GM19463 (cell line): ENCODE results near the gene CNGA1.
"Not testable (repeated sequence)": the region's sequence is repeated elsewhere in the genome, so short reads cannot be mapped to it uniquely, and the experiment has no call there.

ENCODE experiments used
- ATAC-seq: cut with Tn5 transposase; IDR thresholded peaks from one replicate; pipeline ENCODE4 v1.9.1; 2021; ENCODE audit warnings: mild to moderate bottlenecking, moderate library complexity; ENCODE audit not compliant: unreplicated experiment

Gene CNGA1

DNA sequence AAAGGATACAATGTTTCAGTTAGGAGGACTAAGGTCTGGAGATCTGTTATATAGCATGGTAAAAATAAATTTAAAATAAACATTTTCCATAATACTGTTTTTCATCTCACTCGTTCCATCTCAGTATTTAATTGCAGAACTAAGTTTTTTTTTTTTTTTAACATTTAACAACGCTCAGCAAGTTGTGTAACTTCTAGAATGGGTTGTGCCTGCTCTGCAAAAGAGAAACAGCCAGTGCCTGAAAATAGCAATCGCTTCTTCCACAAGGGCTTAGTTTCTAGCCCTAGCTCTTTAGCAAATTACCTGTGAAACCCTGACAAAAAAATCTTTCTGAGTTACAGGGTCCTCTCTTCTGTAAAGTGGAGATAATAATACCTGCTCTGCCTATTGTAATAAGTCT lies 41.9 kb downstream of the CNGA1 start:
- no peak for ATAC-seq

DNA sequence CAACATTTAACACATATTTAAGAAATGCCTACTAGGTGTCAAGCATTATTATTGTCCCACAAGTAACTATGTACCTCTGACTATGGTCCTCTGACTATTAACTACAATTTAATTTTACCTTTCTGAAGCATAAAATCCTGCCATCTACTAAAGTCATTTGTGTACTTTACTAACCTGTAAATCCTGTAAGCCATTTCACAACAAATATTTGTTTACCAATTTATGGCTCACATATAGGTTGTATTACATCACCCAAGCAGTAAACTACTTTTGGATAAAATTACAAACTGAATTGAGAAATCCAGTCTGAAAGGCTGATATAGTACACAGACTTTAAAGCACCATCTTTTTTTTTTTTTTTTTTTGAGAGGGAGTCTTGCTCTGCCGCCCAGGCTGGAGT lies 43.8 kb downstream of the CNGA1 start:
- no peak for ATAC-seq

DNA sequence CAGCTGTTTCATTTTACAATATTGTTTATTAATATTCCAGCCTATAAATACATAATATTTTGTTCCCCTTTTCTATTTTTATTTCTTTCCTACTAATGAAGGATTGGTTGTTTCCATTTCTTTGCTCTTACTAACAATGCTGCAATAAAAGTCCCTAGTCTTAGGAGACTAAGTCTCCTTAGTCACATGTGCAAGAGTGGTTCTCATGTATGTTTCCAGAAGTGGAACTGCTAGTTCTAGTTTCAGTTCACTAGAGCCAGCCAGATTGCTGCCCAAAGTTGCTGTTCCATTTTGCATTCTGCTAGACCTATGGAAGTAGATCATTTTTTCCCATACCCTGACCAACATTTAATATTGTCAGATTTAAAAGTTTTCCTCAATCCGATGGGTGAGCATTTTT lies 44.3 kb downstream of the CNGA1 start:
- ATAC-seq: peak; percentile 89

DNA sequence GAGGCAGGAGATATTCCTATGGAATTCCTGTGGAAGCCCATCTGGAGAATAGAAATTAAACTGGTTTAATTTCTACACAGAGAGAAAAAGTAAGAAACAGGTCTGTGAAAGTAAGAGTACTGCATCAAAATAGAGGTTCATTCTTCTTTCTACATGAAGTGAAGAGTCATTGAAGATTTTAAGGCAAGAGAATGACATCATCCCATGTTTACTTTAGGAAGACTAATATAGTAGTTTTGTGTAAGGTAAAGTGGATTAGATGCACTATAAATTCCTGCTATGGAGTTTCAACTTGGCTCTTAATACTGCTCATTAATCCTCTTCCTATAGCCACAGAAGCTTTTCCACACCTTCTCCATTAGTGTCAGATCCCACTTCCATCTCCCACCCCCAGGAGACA lies 47.6 kb downstream of the CNGA1 start:
- ATAC-seq: no peak

DNA sequence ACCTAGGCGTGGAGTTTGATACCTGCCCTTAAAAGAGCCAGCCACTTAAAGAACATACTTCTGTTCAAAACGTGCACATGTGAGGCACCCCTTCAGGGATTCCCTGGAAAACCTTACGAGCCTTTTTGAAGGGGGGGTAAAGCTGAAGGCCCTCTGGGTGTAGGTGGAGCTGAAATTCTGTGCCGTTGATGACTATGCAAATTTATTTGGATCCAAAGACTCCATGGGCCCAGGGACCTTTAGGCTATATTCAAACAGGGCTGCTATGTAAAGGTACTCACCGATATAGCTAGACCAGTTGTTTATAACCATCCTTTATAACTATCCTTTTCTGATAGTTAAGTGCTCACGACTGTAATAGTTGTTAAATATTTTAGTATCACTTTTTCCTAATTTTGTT lies 61.8 kb downstream of the CNGA1 start:
- no peak for ATAC-seq

DNA sequence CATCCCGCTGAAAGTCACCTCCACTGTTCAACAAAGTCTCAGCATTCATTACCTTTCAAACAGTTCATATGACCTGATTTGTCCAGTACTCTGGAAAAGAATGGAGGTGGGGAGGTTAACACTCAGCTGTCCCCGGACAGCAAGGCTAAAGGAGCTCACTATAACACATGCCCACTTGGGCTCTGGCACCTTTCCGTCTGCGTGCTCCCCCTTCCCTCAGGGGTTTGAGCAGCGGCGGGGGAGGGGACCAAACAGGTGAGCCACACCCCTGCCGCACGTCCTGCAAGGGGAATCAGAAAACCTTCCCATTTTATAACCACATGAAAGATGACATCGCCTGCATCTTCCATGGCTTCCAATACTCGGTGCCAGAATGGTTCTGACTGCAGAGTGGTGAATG lies 62.2 kb downstream of the CNGA1 start:
- no peak for ATAC-seq

DNA sequence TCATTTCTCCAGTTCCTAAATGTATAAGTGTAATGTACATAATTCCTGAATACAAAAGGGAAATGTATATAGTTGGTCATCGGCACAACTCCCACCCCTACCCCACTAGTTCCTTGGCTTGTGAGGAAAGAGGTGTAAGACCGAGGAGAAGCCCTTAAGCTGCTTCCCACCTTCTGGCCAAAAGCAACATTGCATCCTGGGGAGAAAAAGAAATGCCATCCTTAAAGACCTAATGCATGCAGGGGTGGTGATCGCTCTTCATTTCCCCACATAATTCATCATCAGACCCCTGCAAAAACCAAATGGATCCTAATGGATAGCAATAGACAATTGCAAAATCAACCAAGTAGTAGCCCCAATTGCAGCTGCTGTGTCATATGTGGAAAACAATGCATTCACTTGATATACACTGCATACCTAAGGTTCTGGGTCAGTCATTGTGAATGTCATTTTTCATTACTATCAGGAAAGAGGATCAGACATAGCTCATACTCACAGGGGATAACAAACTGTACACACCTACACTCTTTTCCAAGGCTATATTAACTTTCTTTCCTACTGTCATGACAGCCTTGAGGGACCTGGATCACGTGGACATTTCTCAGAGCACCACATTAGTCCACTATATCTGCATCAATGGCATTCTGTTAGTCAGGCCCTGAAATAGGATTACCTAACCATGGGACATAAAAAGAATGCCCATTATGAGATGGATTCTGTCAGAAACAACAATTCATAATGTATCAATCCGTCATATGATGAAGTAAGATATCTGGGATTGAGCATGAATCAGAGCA lies 70.4 kb downstream of the CNGA1 start:
- ATAC-seq: no peak

DNA sequence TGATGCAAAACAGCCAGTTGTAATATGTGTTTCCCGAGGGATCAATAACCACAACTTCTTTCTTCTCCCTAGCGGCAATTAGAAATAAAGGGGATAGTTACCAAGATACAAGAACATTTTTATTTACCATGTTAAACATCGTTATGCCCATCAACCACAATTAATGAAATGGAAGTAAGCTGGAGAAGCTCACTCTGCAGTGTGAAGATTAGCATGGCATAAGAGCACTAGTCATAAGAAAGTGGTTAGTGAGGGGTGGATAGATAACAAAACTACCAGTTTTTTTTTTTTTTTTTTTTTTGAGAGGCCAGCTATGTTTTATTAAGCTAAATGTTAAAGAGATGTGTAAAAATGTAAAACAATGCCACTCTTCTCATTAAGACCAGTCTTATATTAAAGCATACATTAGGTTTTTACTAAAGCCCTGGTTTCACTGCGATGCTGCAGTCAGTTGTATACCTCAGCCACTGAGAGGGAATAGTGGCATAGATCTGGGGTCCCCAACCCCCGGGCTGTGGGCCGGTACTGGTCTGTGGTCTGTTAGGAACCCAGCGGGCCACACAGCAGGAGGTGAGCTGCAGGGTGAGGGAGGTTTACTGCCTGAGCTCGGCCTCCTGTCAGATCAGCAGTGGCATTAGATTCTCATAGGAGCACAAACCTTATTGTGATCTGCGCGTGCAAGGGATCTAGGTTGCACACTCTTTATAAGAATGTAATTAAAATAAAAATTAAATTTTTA lies 74.2 kb downstream of the CNGA1 start:
- no peak for ATAC-seq

DNA sequence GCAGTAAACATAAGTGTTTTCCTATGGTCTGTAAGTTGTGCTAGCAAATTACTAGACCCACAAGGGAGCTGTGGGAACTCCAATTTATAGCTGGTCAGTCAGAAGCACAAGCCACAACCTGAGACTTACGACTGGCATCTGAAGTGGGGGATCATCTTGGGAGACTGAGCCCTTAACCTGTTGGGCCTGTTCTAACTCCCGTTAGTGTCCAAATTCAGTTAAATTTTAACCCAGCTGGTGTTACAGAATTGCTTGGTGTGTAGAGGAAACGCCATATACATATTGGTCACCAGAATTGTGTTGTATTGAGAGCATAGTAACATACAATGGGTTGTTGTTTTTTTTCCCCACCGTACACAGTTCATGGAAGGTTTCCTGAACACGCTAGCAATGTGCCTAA lies 77.0 kb downstream of the CNGA1 start:
- no peak for ATAC-seq

DNA sequence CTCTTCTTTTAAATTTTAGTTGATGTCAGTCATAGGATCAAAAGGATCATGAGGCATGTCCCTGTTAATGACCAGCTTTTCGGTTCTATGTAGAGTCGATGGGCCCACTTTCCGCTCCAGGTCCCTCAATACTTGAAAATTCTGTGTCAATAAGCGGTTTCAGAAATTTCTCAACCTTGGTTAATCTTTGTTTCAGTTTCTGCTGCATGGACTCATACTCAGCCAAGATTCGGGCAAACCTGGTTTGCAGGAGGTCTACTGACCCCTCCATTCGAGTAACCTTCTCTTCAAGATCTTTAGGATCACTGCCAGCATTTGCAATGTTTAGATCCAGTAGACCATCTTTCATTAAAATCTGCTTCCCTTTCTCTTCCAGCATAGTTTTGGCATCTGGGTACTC lies 80.1 kb downstream of the CNGA1 start:
- ATAC-seq: no peak

DNA sequence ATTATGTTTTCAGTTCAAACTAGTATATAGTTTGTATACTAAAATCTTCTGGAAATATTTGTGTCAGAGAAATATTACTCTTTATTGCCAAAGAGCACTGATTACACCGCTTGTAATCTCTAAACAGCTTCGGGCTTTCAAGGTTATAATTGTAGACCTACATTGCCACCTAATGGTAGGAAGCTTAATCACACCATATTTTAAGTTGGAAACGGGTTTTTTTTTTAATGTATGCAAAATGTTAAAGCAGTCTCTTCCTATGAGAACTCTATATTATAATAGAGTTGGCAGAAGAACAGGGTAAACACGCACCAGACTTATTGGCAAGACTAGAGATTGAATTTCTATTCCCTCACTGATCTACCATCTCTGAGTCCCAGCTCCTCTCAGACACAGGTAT lies 82.6 kb downstream of the CNGA1 start:
- no peak for ATAC-seq

DNA sequence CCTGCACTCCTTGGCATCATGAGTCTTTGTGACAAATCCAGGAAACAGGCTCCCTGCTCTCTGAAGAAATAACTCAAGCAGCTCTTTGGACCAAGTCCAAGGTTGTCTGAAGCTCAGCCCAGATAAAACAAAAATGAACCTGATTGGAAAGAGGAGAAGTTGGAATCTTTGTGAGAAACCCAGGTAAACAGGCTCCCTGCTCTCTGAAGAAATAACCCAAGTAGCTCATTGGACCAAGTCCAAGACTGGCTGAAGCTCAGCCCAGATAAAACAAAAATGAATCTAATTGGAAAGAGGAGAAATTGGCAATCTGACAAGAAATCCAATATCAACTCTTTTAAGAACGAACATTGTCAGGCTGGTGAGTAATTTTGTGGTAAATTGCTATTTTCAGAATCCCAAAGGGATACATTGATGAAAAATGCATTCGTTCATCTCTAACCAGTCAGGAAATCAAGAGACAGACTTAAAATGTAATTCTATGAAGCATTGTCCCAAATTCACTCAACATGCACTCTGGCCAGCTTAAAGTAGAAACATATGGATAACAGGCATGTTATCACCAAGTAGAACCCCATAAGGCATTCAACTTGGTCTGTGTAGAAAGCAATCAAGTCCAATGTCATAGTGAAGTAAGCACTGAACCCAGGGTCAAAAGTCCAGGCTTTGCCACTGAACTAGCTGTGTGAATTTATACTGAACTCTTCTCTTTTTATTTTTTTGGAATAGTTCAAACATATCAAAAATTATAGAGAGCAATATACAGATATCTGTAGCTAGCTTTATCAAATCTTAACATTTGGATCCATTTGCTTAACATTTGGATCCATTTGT lies 85.3 kb downstream of the CNGA1 start:
- no peak for ATAC-seq

DNA sequence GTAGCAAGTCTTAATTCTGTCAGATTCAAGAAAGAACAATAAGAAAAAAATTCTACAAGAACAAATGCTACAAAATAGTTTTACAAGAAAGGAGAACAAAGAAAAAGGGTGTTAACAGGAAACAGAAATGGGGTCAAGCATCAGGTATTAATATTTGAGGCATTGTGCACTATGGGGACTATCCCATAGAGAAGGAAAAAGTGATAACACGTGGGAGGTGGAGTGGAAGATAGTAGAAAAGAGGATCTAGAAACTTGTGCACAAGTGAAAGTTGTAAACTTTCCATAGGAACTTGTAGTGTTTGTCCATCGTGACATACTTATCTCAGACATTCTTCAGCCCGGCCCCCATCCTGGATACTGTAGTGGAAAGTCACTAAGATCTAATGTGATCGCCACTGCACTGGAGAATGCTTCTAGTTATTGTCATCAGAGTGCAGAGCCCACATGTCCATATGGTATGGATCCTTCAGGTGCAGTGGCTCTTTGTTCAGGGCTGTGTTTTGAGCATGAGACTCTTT lies 86.7 kb downstream of the CNGA1 start:
- ATAC-seq: no peak

DNA sequence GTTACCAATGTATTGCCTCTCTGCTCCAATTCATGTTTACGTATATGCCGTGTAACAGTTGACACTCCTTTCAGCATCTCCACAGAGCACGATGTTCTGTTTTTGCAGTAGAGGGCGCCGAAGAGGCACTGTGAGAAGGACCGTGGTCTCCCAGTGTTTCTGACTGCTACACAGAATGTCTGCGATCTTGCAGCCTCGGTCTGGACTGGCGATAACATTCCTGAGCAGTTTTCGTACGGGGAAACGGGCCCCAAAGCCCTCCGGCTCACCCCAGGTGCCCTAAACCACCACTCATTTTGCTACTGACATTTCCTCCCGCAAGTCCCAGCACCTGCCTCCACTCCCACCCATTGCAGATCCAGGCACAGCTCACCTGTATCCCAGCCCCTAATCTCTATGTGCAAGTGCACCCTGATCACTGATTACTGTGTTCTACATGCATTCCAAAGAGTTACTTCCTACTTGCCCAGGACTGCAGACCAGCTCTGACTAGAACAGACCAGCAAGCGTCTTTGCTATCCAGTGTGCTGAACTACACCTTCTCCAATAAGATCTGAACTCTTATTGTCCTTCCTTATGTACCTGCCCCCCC lies 89.7 kb downstream of the CNGA1 start:
- ATAC-seq: peak; percentile 95

DNA sequence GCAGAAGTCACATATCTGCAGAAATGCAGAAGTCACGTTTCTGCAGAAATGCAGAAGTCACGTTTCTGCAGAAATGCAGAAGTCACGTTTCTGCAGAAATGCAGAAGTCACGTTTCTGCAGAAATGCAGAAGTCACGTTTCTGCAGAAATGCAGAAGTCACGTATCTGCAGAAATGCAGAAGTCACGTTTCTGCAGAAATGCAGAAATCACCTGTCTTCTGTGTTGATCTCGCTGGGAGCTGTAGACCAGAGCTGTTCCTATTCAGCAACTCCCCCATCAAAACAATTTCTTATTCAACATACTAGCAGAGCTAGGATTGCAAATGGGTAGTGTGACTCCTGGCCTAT lies 93.2 kb downstream of the CNGA1 start:
- ATAC-seq: not testable (repeated sequence)

DNA sequence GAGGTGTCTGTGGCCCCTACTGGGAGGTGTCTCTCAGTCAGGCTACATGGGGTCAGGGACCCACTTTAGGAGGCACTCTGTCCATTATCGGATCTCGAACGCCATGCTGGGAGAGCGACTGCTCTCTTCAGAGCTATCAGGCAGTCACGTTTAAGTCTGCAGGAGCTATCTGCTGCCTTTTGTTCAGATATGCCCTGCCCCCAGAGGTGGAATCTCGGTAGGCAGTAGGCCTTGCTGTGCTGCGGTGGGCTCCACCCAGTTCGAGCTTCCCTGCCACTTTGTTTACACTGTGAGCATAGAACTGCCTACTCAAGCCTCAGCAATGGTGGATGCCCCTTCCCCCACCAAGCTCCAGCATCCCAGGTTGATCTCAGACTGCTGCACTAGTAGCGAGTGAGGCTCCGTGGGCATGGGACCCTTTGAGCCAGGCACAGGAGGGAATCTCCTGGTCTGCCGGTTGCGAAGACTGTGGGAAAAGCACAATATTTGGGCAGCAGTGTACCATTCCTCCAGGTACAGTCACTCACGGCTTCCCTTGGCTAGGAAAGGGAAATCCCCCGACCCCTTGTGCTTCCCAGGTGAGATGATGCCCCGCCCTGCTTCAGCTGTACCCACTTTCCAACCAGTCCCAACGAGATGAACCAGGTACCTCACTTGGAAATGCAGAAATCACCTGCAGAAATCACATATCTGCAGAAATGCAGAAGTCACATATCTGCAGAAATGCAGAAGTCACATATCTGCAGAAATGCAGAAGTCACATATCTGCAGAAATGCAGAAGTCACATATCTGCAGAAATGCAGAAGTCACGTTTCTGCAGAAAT lies 93.8 kb downstream of the CNGA1 start:
- not testable (repeated sequence) for ATAC-seq

DNA sequence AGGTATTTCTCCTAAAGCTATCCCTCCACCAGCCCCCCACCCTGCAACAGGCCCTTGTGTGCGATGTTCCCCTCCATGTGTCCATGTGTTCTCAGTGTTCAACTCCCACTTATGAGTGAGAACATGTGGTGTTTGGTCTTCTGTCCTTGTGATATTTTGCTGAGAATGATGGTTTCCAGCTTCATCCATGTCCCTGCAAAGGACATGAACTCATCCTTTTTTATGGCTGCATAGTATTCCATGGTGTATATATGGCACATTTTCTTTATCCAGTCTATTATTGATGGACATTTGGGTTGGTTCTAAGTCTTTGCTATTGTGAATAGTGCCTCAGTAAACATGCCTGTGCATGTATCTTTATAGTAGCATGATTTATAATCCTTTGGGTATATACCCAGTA lies 99.3 kb downstream of the CNGA1 start:
- not testable (repeated sequence) for ATAC-seq

DNA sequence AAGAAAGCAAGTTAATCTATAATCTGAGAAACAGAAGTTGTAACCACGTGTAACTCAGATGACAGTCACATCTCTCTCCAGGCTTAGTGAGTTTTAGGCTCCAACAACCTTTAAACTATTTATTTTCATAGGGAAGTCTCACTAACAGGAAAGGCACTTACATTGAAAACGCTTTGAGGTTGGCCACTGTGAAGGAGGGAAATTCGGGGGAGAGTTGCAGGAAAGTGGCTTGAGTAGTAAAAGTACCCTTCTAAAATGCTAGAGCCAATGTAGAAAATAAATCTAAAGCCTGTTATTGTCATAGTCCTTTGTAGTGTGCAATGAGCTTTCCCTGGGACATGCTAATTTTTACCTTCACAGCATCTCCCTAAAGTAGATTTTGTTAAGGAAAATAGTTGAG lies 101.1 kb downstream of the CNGA1 start:
- ATAC-seq: no peak

DNA sequence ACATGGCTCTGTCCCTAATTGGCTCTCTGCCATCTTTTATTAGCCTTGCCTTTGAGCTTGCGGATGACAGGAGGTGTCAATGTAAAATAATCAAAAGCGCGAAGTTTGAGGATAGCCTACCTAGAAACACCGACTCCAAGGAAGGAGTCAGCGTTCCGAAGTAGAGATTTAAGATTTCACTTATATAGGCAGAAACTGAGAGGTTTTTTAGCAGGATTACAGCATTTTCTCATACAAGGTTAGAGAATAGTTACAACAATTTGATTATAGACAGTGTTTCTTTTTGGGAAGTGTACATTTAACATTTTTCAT lies 101.6 kb downstream of the CNGA1 start:
- ATAC-seq: peak; percentile 8

DNA sequence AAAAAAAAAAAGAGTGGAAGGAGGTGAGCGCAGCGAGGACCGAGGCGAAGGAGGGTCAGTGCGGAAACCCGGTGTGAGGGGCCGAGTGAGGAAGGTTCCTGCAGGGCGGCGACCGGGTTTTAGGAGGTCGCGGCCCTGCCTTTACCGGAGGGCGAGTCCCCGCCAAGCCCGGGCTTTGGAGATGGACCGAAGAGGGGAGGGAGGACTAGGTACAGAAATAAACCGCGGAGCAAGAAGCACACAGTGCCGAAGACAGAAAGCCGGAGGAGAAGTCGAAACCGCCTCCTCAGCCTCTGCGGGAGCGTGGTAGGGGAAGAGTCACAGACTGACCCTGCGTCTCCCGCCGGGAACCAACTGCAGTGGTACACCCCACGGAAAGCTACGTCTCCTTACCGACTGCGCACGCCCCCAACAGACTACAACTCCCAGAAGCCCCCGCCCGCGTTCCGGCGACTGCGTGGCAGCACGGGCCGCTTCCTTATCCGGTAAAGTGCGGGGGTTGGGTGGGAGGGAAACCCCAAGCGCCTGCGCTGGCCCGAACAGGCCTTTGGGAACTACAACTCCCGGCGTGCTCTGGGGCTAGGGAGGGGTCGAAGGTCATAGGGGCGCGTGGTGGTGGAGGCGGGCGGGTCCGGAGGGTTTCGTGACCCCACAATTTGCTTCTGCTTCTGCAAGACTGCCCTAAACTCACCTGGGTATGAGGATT lies 102.1 kb downstream of the CNGA1 start, which contains the start of gene NFXL1:
Gene NFXL1 (minus strand): TSS at position 364 of the 706 bp plus-strand sequence. CDS start 380 bp downstream, outside the sequence.
- ATAC-seq: peak; percentile 96
